ENCODE measurements around the gene RPRD1B.

RPRD1B gene

DNA sequence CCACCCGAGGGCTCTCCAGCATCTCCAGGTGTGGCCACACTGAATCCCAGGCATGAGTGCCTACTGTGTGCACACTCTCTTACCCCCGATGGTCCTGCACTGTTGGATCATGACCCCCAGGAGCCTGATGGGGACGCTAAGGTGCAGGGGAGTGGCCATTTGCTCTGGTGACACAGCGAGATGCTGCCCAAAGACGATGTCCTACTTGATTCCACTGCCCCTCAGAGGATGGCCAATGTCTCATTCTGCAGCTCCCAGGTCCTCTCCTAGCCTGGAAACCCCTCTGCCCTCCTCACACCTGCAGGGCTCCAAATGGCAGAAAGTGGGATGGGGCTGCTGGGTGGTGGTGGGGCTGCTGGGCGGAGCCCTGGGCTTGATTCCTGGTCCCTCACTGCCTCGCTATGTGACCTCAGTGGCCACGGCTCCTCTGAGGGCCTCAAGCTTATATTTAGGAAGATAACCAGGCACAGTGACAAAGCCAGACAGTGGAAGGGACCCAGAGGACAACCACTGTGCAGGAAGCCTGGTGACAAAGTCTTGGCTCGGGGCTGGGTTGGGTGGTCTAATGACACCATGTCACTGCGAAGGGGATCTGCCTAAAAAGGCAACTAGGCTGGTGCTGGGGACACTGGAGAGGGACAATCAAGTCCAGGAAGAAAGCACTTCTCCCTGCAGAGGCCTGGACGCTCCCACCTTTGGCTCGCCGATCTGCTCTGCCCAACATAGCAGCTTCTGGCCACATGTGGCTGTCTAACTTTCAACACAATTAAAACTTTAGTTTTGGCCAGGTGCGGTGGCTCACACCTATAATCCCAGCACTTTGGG is 103.1 kb downstream of the RPRD1B start:
- DNase-seq (ENCODE audit: low spot score), result no peak

DNA sequence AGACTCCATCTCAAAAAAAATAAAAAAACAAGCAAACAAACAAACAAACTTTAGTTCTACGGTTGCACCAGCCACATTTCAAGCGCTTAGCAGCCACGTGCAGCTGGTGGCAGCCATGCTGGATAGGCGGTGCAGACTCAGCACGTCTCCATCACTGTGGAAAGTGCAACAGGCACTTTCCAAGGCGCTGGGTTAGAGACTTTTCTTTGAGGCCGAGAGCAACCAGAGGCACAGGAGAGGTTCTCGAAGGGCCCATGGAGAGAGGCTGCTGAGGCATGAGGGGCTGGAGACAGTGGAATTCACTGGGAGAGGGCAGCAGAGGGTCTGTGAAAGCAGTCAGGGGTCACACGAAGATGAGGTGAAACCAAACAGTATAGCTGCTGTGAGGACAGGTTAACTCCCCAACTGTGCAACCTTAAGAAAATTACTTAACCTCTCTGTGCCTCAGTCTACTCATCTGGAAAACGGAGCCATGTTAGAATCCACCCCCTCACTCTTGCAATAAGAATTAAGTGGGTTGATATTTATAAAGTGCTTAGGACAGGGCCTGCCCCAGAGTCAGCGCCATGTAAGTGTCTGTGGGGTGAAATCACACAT is 104.0 kb downstream of the RPRD1B start:
- DNase-seq (ENCODE audit: low spot score), result no peak

DNA sequence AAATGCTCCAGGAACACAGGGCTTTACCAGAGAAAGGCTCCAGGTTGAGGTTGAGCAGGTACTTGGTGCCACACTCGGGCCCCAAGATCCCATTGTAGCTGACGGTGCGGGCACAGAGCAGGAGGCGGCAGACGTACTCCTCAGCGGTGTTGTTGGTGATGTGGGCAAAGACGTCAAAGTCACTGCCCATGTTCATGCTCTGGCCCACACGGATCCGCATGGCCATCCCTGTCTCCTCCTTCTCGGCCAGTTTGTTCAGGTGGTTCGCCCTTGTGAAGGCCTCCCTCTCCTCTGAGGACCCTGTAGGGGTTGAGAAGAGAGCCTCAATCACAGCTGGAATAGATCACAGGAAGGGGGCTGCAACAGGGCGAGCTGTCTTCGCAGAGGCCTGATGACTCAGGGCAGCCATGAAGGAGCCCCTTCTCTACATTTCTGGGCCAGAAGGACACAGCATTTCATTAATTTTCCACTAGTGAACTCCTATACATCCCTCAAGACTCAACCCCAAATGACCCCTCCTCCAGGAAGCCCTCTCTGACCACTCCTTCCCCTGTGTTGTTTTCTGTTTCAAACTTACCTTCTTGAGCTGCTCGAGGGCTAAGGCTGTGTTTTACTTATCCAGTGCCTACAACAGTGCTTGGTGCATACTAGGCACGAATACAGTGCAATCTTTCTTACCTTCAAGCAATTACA is 104.7 kb downstream of the RPRD1B start:
- no peak for DNase-seq (ENCODE audit: low spot score)

DNA sequence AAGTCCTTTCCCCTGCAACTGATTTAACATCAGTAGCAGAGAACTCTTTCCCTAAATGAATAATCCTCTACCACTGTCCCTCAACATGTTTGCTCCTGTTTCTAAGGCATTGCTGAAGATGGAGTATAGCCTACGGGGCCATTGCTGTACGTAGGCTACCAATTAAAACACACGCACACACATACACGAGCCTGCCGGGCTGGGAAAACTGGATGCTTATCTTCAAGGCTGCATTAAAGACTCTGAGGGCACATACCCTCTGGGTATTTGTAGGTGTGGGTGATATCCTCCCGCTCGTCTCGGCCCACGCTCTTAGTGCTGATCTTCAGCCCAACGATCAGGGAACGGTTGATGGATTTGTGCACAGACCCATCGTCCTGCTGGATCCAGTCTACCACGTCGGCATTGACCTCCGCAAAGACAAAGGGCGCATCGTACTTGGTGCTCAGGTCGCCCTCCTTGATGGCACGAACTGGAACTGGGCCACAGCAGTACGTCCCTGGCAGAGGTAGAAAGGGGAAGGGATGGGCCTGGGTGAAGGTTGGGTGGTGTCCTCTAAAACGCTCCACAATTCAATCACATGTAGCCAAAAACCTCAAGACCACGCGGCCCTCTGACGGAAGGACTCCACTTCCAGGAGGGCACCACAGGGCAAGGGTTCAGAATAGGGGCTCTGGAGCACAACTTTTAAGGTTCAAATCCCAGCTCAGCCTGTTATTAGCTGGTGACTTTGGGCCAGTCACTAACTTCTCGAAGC is 105.8 kb downstream of the RPRD1B start:
- DNase-seq (ENCODE audit: low spot score), result no peak

DNA sequence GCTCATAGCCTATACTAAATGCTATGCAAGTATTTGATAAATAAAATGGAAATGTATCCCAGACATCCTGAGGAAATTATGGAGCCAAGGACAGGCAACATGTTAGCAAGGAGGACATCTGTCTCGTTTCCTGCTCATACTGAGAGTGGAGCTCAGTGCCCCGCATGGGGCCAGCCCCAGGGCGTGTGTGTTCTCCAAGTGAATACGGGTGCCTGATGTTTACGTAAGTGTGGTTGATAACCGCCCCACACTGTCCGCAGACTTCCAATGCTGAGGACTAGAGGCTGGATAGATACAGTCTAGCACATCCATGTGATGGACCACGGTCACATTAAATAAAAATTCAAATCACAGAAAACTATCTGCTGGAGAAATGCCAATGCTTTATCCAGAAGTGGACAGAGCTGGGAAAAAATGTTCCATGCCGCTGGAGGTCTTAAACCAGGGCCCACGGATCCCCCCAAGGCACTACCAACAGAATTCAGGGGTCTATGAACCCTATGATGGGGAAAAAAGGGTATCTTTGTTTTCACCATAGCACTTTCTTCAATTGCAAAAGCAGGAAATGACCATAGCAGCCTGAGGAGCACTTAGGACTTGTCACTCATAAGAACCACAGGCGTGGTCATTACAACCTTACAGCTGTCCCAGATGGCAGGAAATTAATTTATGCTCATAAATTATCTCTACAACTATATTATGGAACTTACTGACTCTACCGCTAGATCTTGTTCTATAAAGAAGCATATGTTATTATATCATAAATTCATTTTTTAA is 106.6 kb downstream of the RPRD1B start:
- DNase-seq (ENCODE audit: low spot score), result no peak

DNA sequence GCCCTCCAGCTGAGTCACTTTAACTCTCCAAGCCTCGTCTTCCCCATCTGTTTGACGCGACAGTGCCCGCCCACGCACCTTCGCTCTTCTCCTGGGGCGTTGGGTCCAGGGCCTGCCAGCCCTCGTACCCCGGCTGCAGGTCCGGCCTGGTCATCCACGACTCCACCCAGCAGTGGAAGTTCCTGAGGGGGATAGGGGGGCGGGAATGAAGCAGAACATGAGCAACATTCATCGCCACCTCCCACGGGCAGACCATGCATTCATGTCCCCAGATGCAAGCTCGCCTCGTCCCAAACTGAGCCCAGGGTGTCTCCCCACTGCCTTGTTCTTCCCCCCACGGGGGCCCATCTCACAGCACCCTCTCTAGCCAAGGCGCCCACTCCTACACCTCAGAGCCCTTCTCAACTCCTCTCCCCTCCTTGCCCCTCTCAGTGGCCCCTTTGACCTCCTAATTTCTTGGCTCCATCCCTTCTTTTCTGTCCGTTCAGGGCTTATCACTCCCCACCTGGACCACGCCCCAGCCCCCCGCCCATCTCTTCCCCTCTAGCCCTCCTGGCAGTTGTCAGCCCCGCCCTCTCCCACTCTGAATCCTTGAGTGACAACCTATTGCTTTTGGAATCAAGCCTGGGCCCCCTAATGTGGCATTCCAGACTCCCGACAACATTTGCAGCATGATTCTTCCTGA is 107.8 kb downstream of the RPRD1B start:
- no peak for DNase-seq (ENCODE audit: low spot score)
